Measurements from ENCODE around the gene BMP7. TPM values are rescaled to one million over a fixed set of nuclear protein-coding genes. Genes with fewer than 3 reads are reported as not detected.

BMP7 gene
- total RNA-seq, 1 donor from 2014 or later = not detected

DNA sequence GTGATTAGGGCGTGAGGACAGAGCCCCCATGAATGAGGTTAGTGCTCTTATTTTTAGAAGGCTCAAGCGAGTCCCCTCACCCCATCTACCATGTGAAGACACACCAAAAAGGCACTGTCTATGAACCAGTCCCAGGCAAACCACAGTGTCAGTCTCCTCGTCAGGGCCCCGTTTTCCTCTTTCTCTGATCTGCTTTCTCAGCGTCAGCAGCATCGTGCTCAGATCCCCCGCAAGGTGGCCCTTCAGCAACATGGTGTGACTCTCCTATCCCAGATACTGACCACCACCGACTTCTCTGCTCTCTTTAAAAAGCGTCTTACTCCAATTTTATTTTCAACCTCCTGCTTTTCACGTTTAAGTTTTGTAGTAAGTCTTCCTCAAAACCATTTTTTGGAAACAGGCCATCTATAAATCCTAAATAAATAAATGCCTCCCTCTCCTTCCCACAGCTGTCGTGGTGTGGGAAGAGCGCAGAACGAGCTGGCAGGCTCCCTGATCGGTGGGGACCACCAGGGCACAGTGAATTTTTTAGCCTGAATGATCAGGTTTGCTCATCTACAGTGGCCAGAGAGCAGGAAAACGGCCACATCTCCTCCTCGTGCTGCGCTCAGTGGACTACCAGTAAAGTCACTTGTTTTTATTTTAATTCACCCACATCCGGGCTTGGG, 113.1 kb downstream of the BMP7 start:
- intact Hi-C loops (cut with micrococcal nuclease) = no loop called here

DNA sequence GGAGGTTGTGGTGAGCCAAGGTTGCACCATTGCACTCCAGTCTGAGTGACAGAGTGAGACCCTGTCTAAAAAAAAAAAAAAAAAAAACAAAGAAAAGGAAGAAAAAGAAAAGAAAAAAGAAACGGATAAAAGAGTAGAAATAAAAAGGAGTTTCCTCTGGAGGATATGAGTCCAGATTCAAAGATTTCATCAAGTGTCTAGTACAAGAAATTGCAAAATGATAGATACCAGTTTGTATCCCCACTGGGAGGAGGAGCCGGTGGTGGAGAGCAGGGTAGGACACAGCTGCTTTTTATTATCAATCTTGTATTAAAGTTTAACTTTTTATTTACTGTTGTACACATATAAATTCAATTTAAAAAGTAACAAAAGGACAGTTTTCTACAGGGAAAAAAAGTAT, 113.9 kb downstream of the BMP7 start:
- intact Hi-C loops (cut with micrococcal nuclease) = no loop called here

GRCh38 chr20:57150559-57150958, 115.9 kb downstream of the BMP7 start:
- intact Hi-C loops (cut with micrococcal nuclease) = no loop called here

GRCh38 chr20:57148263-57148662, 118.2 kb downstream of the BMP7 start:
- intact Hi-C loops (cut with micrococcal nuclease) = no loop called here

DNA sequence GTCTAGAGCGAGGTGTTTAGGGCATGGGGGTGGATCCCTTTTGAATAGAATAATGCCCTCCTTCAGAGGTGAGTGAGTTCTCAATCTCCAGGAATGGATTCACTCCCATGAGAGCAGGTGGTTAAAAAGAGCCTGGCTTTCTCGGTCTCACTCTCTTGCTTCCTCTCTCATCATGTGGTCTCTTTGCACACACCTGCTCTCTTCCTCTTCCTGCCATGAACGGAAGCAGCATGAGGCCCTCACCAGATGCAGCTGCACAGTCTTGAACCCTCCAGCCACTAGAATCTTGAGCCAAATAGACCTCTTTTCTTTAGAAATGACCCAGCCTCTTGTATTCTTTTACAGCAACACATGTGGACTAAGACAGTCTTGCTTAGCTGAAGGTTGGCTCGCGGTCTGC, 119.3 kb downstream of the BMP7 start:
- intact Hi-C loops (cut with micrococcal nuclease) = no loop called here

DNA sequence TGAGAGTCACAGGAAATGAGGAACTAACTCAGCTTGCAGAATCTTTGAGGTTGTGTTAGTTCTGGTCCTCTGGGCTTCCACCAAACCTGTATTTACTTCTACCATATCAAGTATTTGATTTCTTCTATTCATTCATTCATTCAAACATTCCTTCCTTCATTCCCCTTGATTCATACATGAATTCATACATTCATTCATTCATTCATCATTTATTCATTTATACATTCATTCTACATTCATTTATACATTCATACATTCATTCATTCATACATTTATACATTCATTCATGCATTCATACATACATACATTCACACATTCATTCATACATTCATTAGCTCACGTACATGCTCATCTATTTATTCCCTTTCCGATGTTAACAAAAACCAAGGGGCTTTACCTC, 120.3 kb downstream of the BMP7 start:
- intact Hi-C loops (cut with micrococcal nuclease) = no loop called here

DNA sequence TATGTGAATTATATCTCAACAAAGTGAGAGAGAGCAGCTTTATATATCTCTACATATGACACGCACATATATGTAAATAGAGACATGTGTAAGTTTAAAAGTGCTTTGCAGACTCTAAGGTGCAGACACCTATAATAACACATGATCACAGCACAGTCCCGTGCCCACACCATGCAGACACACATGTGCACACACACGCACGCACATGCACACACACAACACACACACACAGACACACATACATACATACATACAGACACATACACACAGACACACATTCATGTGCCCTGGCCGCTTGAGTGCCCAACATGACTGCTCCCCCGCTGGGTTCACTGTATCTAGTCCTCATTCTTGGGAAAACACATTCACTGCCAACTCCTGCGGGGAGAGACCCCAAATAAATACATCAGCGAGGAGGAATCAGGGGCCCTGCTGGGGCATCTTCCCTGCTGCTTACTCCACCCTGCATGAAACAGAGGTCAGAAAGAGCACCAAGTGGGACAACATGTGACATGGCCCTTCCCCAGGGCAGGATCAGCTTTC, 121.3 kb downstream of the BMP7 start:
- intact Hi-C loops (cut with micrococcal nuclease) = no loop called here

DNA sequence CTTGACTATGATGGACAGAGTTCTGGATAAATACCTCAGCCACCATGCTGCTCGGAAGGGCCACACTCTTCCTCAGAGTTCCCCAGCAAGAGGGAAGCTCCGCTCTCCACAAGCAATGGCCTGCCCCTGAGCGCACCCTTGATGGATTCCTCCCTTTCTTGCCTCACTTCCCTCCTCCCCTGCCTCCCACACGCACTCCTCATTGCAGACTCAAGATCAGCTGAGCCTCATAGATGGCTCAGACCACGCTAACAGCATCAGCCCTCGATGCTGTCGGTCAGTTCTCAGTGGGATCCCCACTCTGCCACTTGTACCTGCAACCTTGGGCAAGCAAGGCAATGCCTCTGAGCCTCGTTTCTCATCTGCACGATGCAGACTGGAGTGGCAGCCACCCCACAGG, 123.3 kb downstream of the BMP7 start:
- intact Hi-C loops (cut with micrococcal nuclease) = no loop called here

GRCh38 chr20:57142667-57143066, 123.8 kb downstream of the BMP7 start:
- intact Hi-C loops (cut with micrococcal nuclease) = no loop called here

DNA sequence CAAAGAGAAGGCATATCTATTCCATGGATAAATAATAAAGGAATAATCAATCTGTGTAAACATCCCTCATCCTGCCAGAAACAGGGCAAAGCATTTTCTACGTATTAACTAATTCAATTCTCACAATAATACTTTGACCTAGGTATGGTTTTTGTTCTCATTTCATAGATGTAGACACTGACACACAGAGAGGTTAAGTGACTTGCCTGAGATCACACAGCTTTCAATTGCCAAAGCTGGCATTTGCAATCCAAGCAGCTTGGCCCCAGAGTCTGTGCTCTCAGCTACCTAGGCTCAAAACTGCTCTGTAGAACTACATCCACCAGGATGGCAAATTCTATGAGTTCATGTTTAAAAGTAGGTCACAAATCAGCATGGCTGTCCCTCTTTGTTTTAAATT, 124.9 kb downstream of the BMP7 start:
- intact Hi-C loops (cut with micrococcal nuclease) = no loop called here

GRCh38 chr20:57140416-57140965, 126.0 kb downstream of the BMP7 start:
- intact Hi-C loops (cut with micrococcal nuclease) = no loop called here

DNA sequence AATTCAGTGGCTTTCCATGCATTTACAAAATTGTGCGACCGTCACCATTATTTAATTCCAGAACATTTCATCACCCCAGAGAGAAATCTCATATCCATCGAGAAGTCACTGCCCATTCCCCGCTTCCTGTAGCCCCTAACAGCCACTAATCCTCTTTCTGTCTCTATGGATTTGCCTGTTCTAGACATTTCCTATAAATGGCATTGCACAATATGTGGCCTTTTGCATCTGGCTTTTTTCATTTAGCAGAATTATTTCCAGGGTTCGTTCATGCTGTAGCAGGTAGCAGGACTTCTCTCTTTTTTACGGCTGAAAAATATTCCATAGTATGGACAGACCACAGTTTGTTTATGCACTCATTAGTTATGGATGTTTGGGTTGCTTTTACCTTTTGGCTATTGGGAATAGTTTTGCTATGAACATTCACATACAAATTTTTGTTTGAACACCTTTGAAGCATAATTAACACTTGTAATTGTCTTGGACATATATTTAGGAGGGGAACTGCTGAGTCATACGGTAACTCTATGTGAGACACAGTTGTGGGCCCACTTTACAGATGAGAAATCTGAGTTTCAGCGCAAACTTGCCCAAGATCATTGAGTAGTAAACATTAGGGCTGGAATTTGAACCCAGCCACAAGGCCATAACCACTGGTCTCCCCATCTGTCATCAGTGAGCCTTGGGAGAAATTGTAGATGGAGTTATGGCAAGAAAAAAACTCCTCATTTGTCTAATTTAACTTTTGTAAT, 126.9 kb downstream of the BMP7 start:
- intact Hi-C loops (cut with micrococcal nuclease) = no loop called here

GRCh38 chr20:57138198-57138995, 128.0 kb downstream of the BMP7 start:
- intact Hi-C loops (cut with micrococcal nuclease) = no loop called here

DNA sequence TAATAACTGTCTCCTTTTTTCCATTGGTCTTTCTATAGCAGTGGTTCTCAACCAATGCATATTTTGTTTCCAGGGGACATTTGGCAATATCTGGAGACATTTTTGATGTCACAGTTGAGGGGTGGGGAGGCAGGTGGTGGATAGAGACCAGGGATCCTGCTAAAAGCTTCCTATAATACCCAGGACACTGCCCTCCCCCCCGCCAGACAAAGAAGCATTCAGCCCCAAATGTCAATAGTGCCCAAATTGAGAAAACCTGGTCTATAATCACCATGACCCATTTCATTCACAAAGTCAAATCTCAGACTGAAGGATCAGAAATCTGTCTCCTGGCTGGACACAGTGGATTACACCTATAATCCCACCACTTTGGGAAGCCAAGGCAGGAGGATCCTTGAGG, 128.8 kb downstream of the BMP7 start:
- intact Hi-C loops (cut with micrococcal nuclease) = no loop called here

DNA sequence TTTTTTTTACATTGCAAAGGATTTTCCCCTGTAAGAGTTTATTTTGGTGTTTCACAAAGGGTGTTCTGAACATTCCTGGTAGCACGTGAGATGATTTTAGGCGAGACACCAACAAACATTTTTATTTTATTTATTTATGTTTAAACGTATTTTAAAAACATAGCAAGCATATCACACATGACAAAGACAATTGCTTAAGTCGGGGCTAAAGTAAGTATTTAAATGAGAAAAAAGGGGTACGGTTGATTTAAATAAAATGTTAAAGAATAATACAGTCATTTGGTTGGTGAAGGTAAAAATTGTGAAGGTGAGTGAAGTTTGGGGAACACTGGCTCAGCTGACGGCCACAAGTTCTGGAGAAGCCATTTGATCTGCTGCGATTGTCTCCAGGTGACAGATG, 129.7 kb downstream of the BMP7 start:
- intact Hi-C loops (cut with micrococcal nuclease) = no loop called here

GRCh38 chr20:57135875-57136274, 130.6 kb downstream of the BMP7 start:
- intact Hi-C loops (cut with micrococcal nuclease) = no loop called here

GRCh38 chr20:57134804-57135203, 131.6 kb downstream of the BMP7 start:
- intact Hi-C loops (cut with micrococcal nuclease) = no loop called here

GRCh38 chr20:57133926-57134650, 132.4 kb downstream of the BMP7 start:
- intact Hi-C loops (cut with micrococcal nuclease) = no loop called here

DNA sequence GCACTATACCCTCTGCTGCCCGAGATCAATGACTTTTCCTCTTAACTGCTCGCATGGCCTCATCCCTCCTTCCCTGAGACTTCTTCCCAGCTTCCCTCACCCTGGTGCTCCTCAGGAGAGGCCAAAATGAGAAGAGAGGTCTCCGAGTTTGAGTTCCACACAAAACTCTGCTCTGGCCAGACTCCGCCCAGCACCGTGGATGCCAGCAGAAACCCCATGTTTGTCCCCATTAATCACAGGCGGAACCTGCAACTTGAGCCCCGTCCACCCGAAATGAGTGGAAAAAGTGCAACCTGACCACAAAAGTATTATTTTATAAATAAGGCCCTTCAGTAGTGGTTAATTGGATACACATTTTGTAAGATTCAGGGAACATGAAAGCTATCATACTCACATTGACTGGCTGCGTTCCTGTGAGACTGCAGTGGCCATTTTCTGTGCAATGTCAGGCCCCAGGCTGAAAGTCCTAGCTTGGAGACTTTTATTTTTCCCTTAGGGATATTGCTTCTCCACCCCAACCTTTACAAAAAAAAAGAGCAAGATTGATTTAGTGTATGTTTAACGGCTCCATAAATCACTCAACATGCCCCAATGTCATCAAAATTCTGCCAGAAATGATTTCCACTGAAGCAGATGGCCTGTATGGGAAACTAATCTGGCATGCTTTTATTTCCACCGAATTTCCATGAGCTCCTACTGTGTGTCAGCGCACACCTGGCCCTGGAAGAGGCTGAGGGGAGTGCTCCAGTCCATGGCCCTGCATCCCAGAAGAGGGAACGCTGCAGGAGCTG, 134.6 kb downstream of the BMP7 start:
- intact Hi-C loops (cut with micrococcal nuclease) = no loop called here

DNA sequence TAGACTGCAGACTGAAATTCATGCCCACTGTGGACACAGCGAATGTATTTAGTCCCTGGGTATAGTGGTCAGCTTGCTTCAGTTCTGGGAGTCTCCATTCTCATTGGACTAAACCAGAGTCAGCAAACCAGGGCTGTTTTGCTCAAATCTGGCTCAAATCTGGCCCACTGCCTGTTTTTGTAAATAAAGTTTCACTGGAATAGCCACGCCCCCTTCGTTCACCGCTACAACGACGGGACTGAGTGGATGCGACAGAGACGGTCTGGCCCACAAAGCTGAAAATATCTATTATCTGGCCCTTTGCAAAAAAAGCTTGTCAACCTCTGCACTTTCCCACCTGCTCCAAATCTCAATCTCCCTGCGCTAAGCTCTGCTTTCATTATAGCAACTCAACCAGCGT, 135.4 kb downstream of the BMP7 start:
- intact Hi-C loops (cut with micrococcal nuclease) = no loop called here
